H1 (cell line): ENCODE data around the gene ERGIC2. TPM values are rescaled to one million over a fixed set of nuclear protein-coding genes. Genes with fewer than 3 reads are reported as not detected.

Source experiments
- CTCF ChIA-PET: fragments of 300-600 bp; sonication (Branson Sonifier 250); formaldehyde crosslinking; loops from one replicate; lab custom pipeline; 2021; ENCODE audit not compliant: partially characterized antibody; lab: Charles Lee
- POLR2A ChIA-PET: fragments of 300-600 bp; sonication (Branson Sonifier 250); formaldehyde crosslinking; loops from one replicate; lab custom pipeline; 2021; ENCODE audit warnings: inconsistent platforms; ENCODE audit not compliant: partially characterized antibody; lab: Charles Lee
- DNase-seq, 2 experiments: peaks; one replicate each; pipeline versions ENCODE4 v3.0.0 to v3.0.0-alpha.2; 2010 to 2022; ENCODE audit warnings: low spot score in 2 of 2, low read depth in 1 of 2, mixed read lengths in 1 of 2
- FAIRE-seq: peaks from 2 replicates; lab custom pipeline; 2011; peaks lifted over from hg19 to GRCh38; lab: Jason Lieb, UNC
- H2AFZ ChIP-seq: 2 replicates; pipeline ENCODE4 v1.8.1; 2012; ENCODE audit warnings: low read length, inconsistent platforms
- H2AK5ac ChIP-seq: 2 replicates; pipeline ENCODE4 v1.6.1; 2013; ENCODE audit warnings: low read depth, low read length
- H2BK120ac ChIP-seq: replicated peaks from 2 replicates; pipeline ENCODE3; 2013; ENCODE audit warnings: low read depth, low read length, inconsistent platforms
- H2BK12ac ChIP-seq: 2 replicates; pipeline ENCODE4 v1.6.1; 2013; ENCODE audit warnings: low read depth, low read length
- H2BK15ac ChIP-seq: 2 replicates; pipeline ENCODE4 v1.6.1; 2013; ENCODE audit warnings: low read length
- H2BK20ac ChIP-seq: 2 replicates; pipeline ENCODE4 v1.6.1; 2013; ENCODE audit warnings: low read length
- H2BK5ac ChIP-seq: 2 replicates; pipeline ENCODE4 v1.6.1; 2013; ENCODE audit warnings: low read depth, low read length
- H3K14ac ChIP-seq: 2 replicates; pipeline ENCODE4 v1.6.1; 2013; ENCODE audit warnings: inconsistent platforms; ENCODE audit not compliant: insufficient read length
- H3K18ac ChIP-seq: 2 replicates; pipeline ENCODE4 v1.6.1; 2013; ENCODE audit warnings: low read length; ENCODE audit errors: extremely low read depth
- H3K23ac ChIP-seq: 2 replicates; pipeline ENCODE4 v1.6.1; 2013; ENCODE audit warnings: inconsistent platforms; ENCODE audit not compliant: insufficient read length
- H3K23me2 ChIP-seq: 2 replicates; pipeline ENCODE4 v1.6.1; 2013; ENCODE audit warnings: low read depth, low read length
- H3K27ac ChIP-seq: 2 replicates; pipeline ENCODE4 v1.6.1; 2011; ENCODE audit warnings: low read depth, low read length, inconsistent platforms
- H3K27me3 ChIP-seq, 4 experiments: replicated peaks in 1 of 4; 1 replicate in 1 of 4; 2 replicates in 3 of 4; pipeline versions ENCODE4 v1.6.1 to v1.8.1; 2011 to 2013; ENCODE audit warnings: low read length in 3 of 4, mild to moderate bottlenecking in 3 of 4, inconsistent platforms in 2 of 4, mixed read lengths in 2 of 4, moderate library complexity in 1 of 4; ENCODE audit not compliant: control insufficient read depth in 3 of 4, insufficient read depth in 3 of 4; ENCODE audit errors: extremely low read depth in 1 of 4
- H3K36me3 ChIP-seq, 4 experiments: 2 replicates each; pipeline versions ENCODE4 v1.6.1 to v1.8.1; 2011 to 2013; ENCODE audit warnings: mild to moderate bottlenecking in 4 of 4, low read length in 3 of 4, moderate library complexity in 2 of 4, control low read depth in 1 of 4, inconsistent platforms in 1 of 4; ENCODE audit not compliant: insufficient read depth in 4 of 4, control insufficient read depth in 2 of 4
- H3K4ac ChIP-seq: replicated peaks from 2 replicates; pipeline ENCODE3; 2013; ENCODE audit warnings: low read length, low read depth, mixed read lengths, inconsistent platforms; ENCODE audit not compliant: insufficient read length
- H3K4me1 ChIP-seq, 4 experiments: replicated peaks in 1 of 4; 1 replicate in 1 of 4; 2 replicates in 3 of 4; pipeline versions ENCODE4 v1.6.1 to v1.8.1; 2011 to 2013; ENCODE audit warnings: low read length in 3 of 4, inconsistent platforms in 2 of 4, mixed read lengths in 1 of 4; ENCODE audit not compliant: insufficient read depth in 4 of 4, control insufficient read depth in 3 of 4
- H3K4me2 ChIP-seq, 2 experiments: 2 replicates each; pipeline versions ENCODE4 v1.6.1 to v1.8.1; 2011 to 2013; ENCODE audit warnings: low read depth in 2 of 2, low read length in 2 of 2, control low read depth in 1 of 2, inconsistent platforms in 1 of 2, mild to moderate bottlenecking in 1 of 2; ENCODE audit not compliant: insufficient read depth in 1 of 2
- H3K4me3 ChIP-seq, 4 experiments: fragments of 200-600, 300-600 bp in 1 of 4; sonication (generic), shearing (Covaris generic), sonication (Bioruptor Twin) in 1 of 4; 2 replicates each; pipeline versions ENCODE4 v1.5.1 to v1.8.1; 2011 to 2016; ENCODE audit warnings: low read length in 4 of 4, low read depth in 3 of 4, control low read depth in 2 of 4, inconsistent platforms in 2 of 4, mild to moderate bottlenecking in 2 of 4, mixed read lengths in 1 of 4, moderate library complexity in 1 of 4; ENCODE audit not compliant: insufficient read depth in 2 of 4; ENCODE audit errors: extremely low read depth in 1 of 4
- H3K56ac ChIP-seq: replicated peaks from 2 replicates; pipeline ENCODE3; 2013; ENCODE audit warnings: low read depth, mild to moderate bottlenecking, mixed read lengths, low read length, inconsistent platforms; ENCODE audit not compliant: insufficient read length
- H3K79me1 ChIP-seq: 2 replicates; pipeline ENCODE4 v1.6.1; 2013; ENCODE audit warnings: low read depth, low read length, control low read depth
- H3K79me2 ChIP-seq, 2 experiments: 2 replicates each; pipeline versions ENCODE4 v1.6.1 to v1.8.1; 2012 to 2013; ENCODE audit warnings: low read length in 2 of 2, mild to moderate bottlenecking in 2 of 2, inconsistent platforms in 1 of 2; ENCODE audit not compliant: insufficient read depth in 2 of 2, control insufficient read depth in 1 of 2
- H3K9ac ChIP-seq, 4 experiments: replicated peaks in 1 of 4; 1 replicate in 1 of 4; 2 replicates in 3 of 4; pipeline versions ENCODE4 v1.6.1 to v1.8.1; 2011 to 2013; ENCODE audit warnings: low read depth in 3 of 4, low read length in 3 of 4, control low read depth in 2 of 4, mild to moderate bottlenecking in 2 of 4, moderate library complexity in 2 of 4, inconsistent platforms in 1 of 4; ENCODE audit errors: extremely low read depth in 1 of 4
- H3K9me3 ChIP-seq, 2 experiments: 2 replicates each; pipeline versions ENCODE4 v1.6.1 to v1.8.1; 2012 to 2013; ENCODE audit warnings: mild to moderate bottlenecking in 2 of 2, moderate library complexity in 2 of 2, control low read depth in 1 of 2, inconsistent platforms in 1 of 2, low read depth in 1 of 2, low read length in 1 of 2, mixed read lengths in 1 of 2; ENCODE audit not compliant: insufficient read depth in 2 of 2
- H4K20me1 ChIP-seq, 2 experiments: replicated peaks in 1 of 2; 2 replicates each; pipeline versions ENCODE3 to v1.8.1; 2011 to 2013; ENCODE audit warnings: inconsistent platforms in 2 of 2, low read length in 2 of 2, mild to moderate bottlenecking in 1 of 2; ENCODE audit not compliant: insufficient read depth in 2 of 2, control insufficient read depth in 1 of 2
- H4K5ac ChIP-seq: 2 replicates; pipeline ENCODE4 v1.6.1; 2013; ENCODE audit warnings: low read length, low read depth, mixed read lengths, inconsistent platforms; ENCODE audit not compliant: insufficient read length
- H4K8ac ChIP-seq: 2 replicates; pipeline ENCODE4 v1.8.0; 2013; ENCODE audit warnings: mild to moderate bottlenecking, moderate library complexity, low read length, inconsistent platforms; ENCODE audit not compliant: insufficient read depth; ENCODE audit errors: extremely low read depth
- H4K91ac ChIP-seq: replicated peaks from 2 replicates; pipeline ENCODE3; 2013; ENCODE audit warnings: low read length, mixed read lengths, inconsistent platforms; ENCODE audit not compliant: insufficient read length
- CHD2 ChIP-seq: IDR thresholded peaks from 2 replicates; pipeline ENCODE4 v1.6.1; 2012; ENCODE audit warnings: low read length, improper control_type of control experiment
- NANOG ChIP-seq: IDR thresholded peaks from 2 replicates; pipeline ENCODE4 v1.6.1; 2011; ENCODE audit warnings: low read length, low read depth, mild to moderate bottlenecking, inconsistent platforms; ENCODE audit not compliant: insufficient read depth, poor library complexity, severe bottlenecking
- WGBS, 2 experiments: shearing (Covaris generic) in 1 of 2; methylation state at CpG; one replicate each; pipeline versions ENCODE4 v1.1.6 to v1.1.7; 2013 to 2015; ENCODE audit warnings: low lambda C conversion rate in 2 of 2, mixed read lengths in 2 of 2, inconsistent platforms in 1 of 2, low coverage in 1 of 2, missing lambda C conversion rate in 1 of 2; ENCODE audit not compliant: insufficient replicate concordance in 2 of 2, insufficient coverage in 1 of 2, insufficient read length in 1 of 2; ENCODE audit errors: extremely low coverage in 1 of 2, missing lambda C conversion rate in 1 of 2; 5-methylcytosine and 5-hydroxymethylcytosine counted together
- polyA plus RNA-seq, 7 experiments: library from polyadenylated mRNA; depleted of rRNA in 3 of 7; stranded (reverse) in 5 of 7; unstranded in 2 of 7; fragments of >200 nt in 5 of 7; fragments of 200-250 nt in 2 of 7; gene quantifications; 1 replicate in 5 of 7; 2 replicates in 1 of 7; 4 replicates in 1 of 7; pipeline versions ENCODE4 v1.2.1 to v1.2.3, GENCODE V29; 2011 to 2013; ENCODE audit warnings: missing spikeins in 2 of 7, mixed read lengths in 2 of 7
- total RNA-seq: library from RNA; stranded (reverse); fragmentation: NEBNext Ultra II Directional; extraction: Animal tissue kit (Norgen Biotek cat#: 25700); gene quantifications from 2 replicates; pipeline ENCODE4 v1.2.1, GENCODE V29; 2021

Gene ERGIC2
- total and polyA plus RNA-seq, 2 of the 8 experiments (the other 6 are each of a cell fraction or from before 2014, with no cell fraction given) = 16.5 to 61.8 TPM

GRCh38 chr12:29395356-29395755, 14.4 kb upstream of the ERGIC2 start:
- H3K27me3 ChIP-seq = peaks cover 0 to 1% (median 0%) of the 10 kb centered on the region in 4 experiments; a peak in 1 of 7 replicates
- no peak overlapping the region for H3K56ac ChIP-seq
- FAIRE-seq (no peak), DNase-seq (no peak)
- CTCF ChIA-PET = no interaction called here
- no peak overlapping the region for H3K14ac ChIP-seq
- no peaks in the 10 kb centered on the region for H3K23me2 ChIP-seq
- H3K9me3 ChIP-seq = no peaks in the 10 kb centered on the region
- no peaks in the 10 kb centered on the region for H3K36me3 ChIP-seq
- H2AK5ac ChIP-seq = no peak overlapping the region
- H3K79me2 ChIP-seq = no peaks in the 10 kb centered on the region
- H4K91ac ChIP-seq = no peak overlapping the region
- H3K23ac ChIP-seq = no peak overlapping the region
- H3K4me1 ChIP-seq = no peaks in the 10 kb centered on the region
- no peak overlapping the region for H2AFZ ChIP-seq
- WGBS, 2 experiments = 95% methylated on average over 1 of the region's 1 CpG; no CpG with 5 or more reads in 1 of the 2 experiments
- no peak overlapping the region for H3K4ac ChIP-seq
- H2BK120ac ChIP-seq = no peak overlapping the region
- H4K8ac ChIP-seq = no peak overlapping the region
- POLR2A ChIA-PET = interaction anchor here (1.6 kb wide), 1 partner anchor 14 kb away, joined by 6 read pairs; the partner anchor contains the start of gene ERGIC2
- H4K20me1 ChIP-seq = no peaks in the 10 kb centered on the region
- H2BK5ac ChIP-seq = no peak overlapping the region
- no peak overlapping the region for H2BK20ac ChIP-seq
- H2BK15ac ChIP-seq = no peak overlapping the region
- H3K79me1 ChIP-seq = no peaks in the 10 kb centered on the region
- H2BK12ac ChIP-seq = no peak overlapping the region
- no peak overlapping the region for H3K4me2 ChIP-seq
- H3K4me3 ChIP-seq = no peak overlapping the region
- no peak overlapping the region for H3K27ac ChIP-seq
- no peak overlapping the region for H3K9ac ChIP-seq
- no peak overlapping the region for H3K18ac ChIP-seq
- no peak overlapping the region for H4K5ac ChIP-seq
- no peak for TF ChIP-seq NANOG
- TF ChIP-seq CHD2 = no peak
